SK-N-SH (cell line): Measurements from ENCODE around the gene PARN.
A peak's percentile ranks its signal among the peaks of the same experiment; 100 is the strongest.

Experiments used
- EP300 ChIP-seq, 2 experiments: IDR thresholded peaks; 2 replicates each; pipeline versions ENCODE4 v1.4.0 to v1.6.1; 2012; ENCODE audit warnings: borderline replicate concordance in 1 of 2, low read depth in 1 of 2, low read length in 1 of 2
- JUND ChIP-seq: IDR thresholded peaks from 2 replicates; pipeline ENCODE4 v1.4.0; 2012
- NFIC ChIP-seq: IDR thresholded peaks from 2 replicates; pipeline ENCODE4 v1.4.0; 2012; ENCODE audit warnings: borderline replicate concordance
- NRF1 ChIP-seq: IDR thresholded peaks from 2 replicates; pipeline ENCODE4 v1.6.1; 2012; ENCODE audit warnings: low read depth, mild to moderate bottlenecking, low read length
- RFX5 ChIP-seq: IDR thresholded peaks from 2 replicates; pipeline ENCODE4 v1.6.1; 2012; ENCODE audit warnings: mild to moderate bottlenecking, improper control_type of control experiment, low read length
- TCF12 ChIP-seq: IDR thresholded peaks from 2 replicates; pipeline ENCODE4 v1.4.0; 2012
- TEAD4 ChIP-seq: IDR thresholded peaks from 2 replicates; pipeline ENCODE4 v1.4.0; 2012; ENCODE audit warnings: mild to moderate bottlenecking, borderline replicate concordance; ENCODE audit not compliant: insufficient read depth
- TF ChIP-seq, protein P1 (sequence below): fragments of 200-600 bp; sonication (generic); IDR thresholded peaks from 2 replicates; pipeline ENCODE4 v1.6.1; 2017; ENCODE audit warnings: antibody characterized with exemption, mild to moderate bottlenecking, moderate library complexity
- TF ChIP-seq, protein P2 (sequence below): fragments of 150-350 bp; IDR thresholded peaks from 2 replicates; pipeline ENCODE4 v1.6.1; 2017; ENCODE audit warnings: antibody characterized with exemption, low read length, low read depth, borderline replicate concordance
- TF ChIP-seq, protein P3 (sequence below): IDR thresholded peaks from 2 replicates; pipeline ENCODE4 v1.6.1; 2012; ENCODE audit warnings: mild to moderate bottlenecking, low read depth, low read length, moderate library complexity
- TF ChIP-seq, protein P4 (sequence below): fragments of 150-350 bp; IDR thresholded peaks from 2 replicates; pipeline ENCODE4 v1.6.1; 2016; ENCODE audit warnings: mild to moderate bottlenecking, low read depth, low read length
- TF ChIP-seq, protein P5 (sequence below): IDR thresholded peaks from 2 replicates; pipeline ENCODE4 v1.4.0; 2012; ENCODE audit warnings: low read depth, borderline replicate concordance

DNA sequence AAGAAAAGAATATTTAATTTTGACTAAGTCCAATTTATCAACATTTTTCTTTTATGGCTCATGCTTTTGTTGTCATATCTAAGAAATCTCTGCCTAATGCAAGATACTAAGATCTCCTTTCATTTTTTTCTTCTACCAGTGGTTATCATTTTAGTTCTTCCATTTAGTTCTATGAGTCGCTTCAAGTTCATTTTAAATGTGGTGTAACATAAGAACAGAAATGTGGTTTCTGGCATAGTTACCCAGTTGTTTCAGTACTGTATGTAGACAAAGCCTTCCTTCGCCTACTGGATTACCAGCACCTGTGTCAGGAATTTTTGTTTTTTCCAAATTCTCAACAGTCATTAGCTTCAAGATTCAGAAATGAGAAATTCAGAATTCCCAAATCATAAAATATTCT, 175.7 kb downstream of the PARN start:
- TF ChIP-seq JUND = peak; percentile 50; the same call in 1 of the 2 replicates
- peak; percentile 58 for TF ChIP-seq TCF12
- TF ChIP-seq, protein P1, sequence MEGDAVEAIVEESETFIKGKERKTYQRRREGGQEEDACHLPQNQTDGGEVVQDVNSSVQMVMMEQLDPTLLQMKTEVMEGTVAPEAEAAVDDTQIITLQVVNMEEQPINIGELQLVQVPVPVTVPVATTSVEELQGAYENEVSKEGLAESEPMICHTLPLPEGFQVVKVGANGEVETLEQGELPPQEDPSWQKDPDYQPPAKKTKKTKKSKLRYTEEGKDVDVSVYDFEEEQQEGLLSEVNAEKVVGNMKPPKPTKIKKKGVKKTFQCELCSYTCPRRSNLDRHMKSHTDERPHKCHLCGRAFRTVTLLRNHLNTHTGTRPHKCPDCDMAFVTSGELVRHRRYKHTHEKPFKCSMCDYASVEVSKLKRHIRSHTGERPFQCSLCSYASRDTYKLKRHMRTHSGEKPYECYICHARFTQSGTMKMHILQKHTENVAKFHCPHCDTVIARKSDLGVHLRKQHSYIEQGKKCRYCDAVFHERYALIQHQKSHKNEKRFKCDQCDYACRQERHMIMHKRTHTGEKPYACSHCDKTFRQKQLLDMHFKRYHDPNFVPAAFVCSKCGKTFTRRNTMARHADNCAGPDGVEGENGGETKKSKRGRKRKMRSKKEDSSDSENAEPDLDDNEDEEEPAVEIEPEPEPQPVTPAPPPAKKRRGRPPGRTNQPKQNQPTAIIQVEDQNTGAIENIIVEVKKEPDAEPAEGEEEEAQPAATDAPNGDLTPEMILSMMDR = no peak
- TF ChIP-seq, protein P2, sequence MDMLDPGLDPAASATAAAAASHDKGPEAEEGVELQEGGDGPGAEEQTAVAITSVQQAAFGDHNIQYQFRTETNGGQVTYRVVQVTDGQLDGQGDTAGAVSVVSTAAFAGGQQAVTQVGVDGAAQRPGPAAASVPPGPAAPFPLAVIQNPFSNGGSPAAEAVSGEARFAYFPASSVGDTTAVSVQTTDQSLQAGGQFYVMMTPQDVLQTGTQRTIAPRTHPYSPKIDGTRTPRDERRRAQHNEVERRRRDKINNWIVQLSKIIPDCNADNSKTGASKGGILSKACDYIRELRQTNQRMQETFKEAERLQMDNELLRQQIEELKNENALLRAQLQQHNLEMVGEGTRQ = no peak
- TF ChIP-seq, protein P3, sequence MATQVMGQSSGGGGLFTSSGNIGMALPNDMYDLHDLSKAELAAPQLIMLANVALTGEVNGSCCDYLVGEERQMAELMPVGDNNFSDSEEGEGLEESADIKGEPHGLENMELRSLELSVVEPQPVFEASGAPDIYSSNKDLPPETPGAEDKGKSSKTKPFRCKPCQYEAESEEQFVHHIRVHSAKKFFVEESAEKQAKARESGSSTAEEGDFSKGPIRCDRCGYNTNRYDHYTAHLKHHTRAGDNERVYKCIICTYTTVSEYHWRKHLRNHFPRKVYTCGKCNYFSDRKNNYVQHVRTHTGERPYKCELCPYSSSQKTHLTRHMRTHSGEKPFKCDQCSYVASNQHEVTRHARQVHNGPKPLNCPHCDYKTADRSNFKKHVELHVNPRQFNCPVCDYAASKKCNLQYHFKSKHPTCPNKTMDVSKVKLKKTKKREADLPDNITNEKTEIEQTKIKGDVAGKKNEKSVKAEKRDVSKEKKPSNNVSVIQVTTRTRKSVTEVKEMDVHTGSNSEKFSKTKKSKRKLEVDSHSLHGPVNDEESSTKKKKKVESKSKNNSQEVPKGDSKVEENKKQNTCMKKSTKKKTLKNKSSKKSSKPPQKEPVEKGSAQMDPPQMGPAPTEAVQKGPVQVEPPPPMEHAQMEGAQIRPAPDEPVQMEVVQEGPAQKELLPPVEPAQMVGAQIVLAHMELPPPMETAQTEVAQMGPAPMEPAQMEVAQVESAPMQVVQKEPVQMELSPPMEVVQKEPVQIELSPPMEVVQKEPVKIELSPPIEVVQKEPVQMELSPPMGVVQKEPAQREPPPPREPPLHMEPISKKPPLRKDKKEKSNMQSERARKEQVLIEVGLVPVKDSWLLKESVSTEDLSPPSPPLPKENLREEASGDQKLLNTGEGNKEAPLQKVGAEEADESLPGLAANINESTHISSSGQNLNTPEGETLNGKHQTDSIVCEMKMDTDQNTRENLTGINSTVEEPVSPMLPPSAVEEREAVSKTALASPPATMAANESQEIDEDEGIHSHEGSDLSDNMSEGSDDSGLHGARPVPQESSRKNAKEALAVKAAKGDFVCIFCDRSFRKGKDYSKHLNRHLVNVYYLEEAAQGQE = no peak
- TF ChIP-seq, protein P4, sequence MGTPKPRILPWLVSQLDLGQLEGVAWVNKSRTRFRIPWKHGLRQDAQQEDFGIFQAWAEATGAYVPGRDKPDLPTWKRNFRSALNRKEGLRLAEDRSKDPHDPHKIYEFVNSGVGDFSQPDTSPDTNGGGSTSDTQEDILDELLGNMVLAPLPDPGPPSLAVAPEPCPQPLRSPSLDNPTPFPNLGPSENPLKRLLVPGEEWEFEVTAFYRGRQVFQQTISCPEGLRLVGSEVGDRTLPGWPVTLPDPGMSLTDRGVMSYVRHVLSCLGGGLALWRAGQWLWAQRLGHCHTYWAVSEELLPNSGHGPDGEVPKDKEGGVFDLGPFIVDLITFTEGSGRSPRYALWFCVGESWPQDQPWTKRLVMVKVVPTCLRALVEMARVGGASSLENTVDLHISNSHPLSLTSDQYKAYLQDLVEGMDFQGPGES = no peak
- TF ChIP-seq, protein P5, sequence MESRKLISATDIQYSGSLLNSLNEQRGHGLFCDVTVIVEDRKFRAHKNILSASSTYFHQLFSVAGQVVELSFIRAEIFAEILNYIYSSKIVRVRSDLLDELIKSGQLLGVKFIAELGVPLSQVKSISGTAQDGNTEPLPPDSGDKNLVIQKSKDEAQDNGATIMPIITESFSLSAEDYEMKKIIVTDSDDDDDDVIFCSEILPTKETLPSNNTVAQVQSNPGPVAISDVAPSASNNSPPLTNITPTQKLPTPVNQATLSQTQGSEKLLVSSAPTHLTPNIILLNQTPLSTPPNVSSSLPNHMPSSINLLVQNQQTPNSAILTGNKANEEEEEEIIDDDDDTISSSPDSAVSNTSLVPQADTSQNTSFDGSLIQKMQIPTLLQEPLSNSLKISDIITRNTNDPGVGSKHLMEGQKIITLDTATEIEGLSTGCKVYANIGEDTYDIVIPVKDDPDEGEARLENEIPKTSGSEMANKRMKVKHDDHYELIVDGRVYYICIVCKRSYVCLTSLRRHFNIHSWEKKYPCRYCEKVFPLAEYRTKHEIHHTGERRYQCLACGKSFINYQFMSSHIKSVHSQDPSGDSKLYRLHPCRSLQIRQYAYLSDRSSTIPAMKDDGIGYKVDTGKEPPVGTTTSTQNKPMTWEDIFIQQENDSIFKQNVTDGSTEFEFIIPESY = no peak
- no peak for TF ChIP-seq TEAD4
- no peak for TF ChIP-seq RFX5
- peak; percentile 12; the same call in 1 of the 2 replicates for TF ChIP-seq NFIC
- TF ChIP-seq EP300 (IDR thresholded peaks at IDR 0.05; ENCODE audit: borderline replicate concordance in 1 of 2, low read depth in 1 of 2, low read length in 1 of 2) = peak in 1 of 2 experiments; percentile 35; a peak in 1 of 4 replicates
- no peak for TF ChIP-seq NRF1
